ENCODE measurements around the gene SLC25A10. TPM values are rescaled to one million over a fixed set of nuclear protein-coding genes. Genes with fewer than 3 reads are reported as not detected.

Gene SLC25A10
- total RNA-seq, 2 experiments from 2014 or later, result 41.0 to 43.4 TPM

DNA sequence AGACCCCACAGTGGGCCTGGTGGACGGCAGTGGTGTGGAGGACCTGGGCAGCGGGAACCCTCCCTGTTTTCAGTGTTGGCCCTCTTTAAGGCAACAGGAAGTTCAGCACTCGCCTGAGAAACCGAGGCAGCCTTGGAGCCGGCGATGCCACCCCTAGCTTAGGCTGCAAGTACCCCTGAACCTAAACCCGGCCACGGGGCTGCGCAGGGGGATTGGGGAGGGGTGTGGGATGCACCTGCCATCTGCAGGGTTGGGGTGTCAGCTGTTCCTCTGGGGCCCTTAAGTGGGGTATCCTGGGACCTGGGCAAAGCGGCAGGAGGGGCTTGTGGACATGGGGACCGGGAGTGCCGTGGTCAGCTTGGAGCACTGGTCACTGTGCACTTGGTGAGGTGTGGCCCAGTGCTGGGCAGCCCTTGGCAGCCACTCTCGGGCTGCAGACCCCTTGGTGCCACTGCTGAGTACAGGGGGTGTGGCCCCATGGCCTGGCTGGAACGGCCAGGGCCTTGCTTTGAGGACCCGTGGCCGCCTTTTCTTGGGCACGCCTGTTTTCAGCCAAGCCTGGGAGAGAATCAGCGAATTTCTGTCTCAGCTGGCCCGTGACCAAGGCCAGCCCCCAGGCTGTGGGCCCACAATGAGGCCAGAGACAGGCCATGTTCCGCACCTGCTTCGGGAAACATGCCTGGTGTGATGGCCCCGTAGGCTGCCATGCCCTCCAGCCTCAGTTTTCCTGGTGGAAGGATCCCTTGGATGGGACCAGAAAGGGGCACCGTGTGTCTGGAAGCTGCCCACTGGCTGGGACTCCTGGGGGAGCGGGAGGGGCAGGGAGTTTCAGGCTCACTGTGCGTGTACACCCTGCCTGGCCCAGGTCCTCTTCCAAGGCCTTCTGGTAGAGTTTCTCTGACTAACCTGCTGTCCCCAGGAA, 4.1 kb upstream of the SLC25A10 start:
- no peaks in the 10 kb centered on the region for H3K9me3 Mint-ChIP-seq
- no peak overlapping the region for H3K4me3 Mint-ChIP-seq
- H3K4me1 Mint-ChIP-seq, result peaks cover 36% of the 10 kb centered on the region
- DNase-seq, result no peak
- H3K27me3 Mint-ChIP-seq, result no peaks in the 10 kb centered on the region
- peaks cover 36% of the 10 kb centered on the region for H3K36me3 Mint-ChIP-seq
- H3K27ac Mint-ChIP-seq, result no peak overlapping the region

DNA sequence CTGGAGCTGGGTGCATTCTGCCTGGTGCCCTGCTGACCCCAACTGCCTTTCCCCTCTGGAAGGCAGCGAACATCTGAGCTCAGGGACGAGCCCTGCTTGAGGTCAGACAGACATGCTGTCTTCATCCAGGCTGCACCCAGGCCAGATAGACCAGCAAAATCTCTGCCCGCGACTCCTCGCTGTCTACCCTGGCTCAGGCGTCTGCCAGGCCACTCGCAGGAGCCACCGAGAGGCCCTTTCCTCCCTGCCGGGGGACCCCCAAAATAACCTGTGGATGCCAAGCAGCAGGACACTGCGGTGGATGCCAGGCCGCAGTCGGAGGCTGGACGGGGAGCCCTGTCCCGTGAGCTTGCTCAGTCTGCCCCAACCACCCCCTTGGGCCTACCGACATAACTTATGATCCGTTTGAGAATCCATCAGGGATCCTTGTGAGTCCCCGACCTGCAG, 3.3 kb upstream of the SLC25A10 start:
- Mint-ChIP-seq H3K4me3 (no peak overlapping the region), H3K36me3 (peaks cover 34% of the 10 kb centered on the region), H3K27ac (no peak overlapping the region), H3K4me1 (peaks cover 40% of the 10 kb centered on the region), H3K27me3 (no peaks in the 10 kb centered on the region), H3K9me3 (no peaks in the 10 kb centered on the region)
- no peak for DNase-seq

DNA sequence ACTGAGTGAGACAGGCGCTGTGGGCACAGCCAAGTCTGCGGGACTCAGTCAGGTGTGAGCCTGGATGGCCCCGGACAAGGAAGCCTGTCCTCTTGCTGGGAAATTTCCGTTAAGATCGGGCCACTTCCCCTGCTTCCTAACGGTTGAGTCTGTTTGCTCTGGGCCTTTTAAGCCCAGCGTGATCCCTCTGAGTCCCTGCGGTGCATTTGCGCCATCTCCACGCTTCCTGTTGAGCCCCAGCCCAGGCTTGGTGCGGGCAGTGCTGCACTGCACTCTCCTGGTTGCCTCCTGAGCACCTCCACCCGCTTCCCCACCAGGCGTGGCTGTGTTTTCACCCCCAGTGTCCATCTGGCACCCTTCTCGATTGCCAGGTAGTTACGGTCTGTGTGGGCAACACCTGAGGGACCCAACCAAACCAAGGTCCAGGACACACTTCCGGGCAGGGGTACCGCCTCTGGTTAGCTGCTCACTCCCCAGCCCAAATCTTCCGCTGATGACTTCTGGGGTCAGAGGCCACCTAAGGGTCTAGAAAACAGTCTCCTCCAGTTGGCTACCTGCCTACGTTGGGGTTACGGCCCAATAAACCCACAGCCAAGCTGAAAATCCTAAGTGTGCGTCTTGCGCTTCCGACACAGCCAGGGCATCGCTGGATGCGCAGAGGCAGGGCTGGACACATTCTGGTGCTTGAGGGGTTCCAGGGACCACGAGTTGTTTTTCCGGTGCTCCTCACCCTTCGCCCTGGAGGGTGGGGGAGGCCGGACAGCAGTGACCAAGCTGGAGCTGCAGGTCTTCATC, 1.4 kb upstream of the SLC25A10 start:
- Mint-ChIP-seq H3K9me3 (no peaks in the 10 kb centered on the region), H3K36me3 (peaks cover 20% of the 10 kb centered on the region), H3K27me3 (no peaks in the 10 kb centered on the region), H3K4me3 (peak overlapping the region; percentile 78), H3K4me1 (peaks cover 28% of the 10 kb centered on the region), H3K27ac (peak overlapping the region; percentile 77)
- peak; percentile 40 for DNase-seq

- H3K36me3 Mint-ChIP-seq, result peaks cover 8% of the 10 kb centered on the region
- no peak for DNase-seq
- H3K4me3 Mint-ChIP-seq, result peak overlapping the region; percentile 90
- H3K27ac Mint-ChIP-seq, result peak overlapping the region; percentile 85
- H3K4me1 Mint-ChIP-seq, result peaks cover 25% of the 10 kb centered on the region
- no peaks in the 10 kb centered on the region for H3K27me3 Mint-ChIP-seq
- H3K9me3 Mint-ChIP-seq, result no peaks in the 10 kb centered on the region
Measured at GRCh38 chr17:81712468-81713003, 452 bp downstream of the SLC25A10 start.

- H3K4me1 Mint-ChIP-seq, result peaks cover 25% of the 10 kb centered on the region
- no peak for DNase-seq
- H3K4me3 Mint-ChIP-seq, result peak overlapping the region; percentile 90
- peak overlapping the region; percentile 85 for H3K27ac Mint-ChIP-seq
- no peaks in the 10 kb centered on the region for H3K27me3 Mint-ChIP-seq
- H3K9me3 Mint-ChIP-seq, result no peaks in the 10 kb centered on the region
- H3K36me3 Mint-ChIP-seq, result peaks cover 8% of the 10 kb centered on the region
Measured at GRCh38 chr17:81713004-81713555, 996 bp downstream of the SLC25A10 start.

DNA sequence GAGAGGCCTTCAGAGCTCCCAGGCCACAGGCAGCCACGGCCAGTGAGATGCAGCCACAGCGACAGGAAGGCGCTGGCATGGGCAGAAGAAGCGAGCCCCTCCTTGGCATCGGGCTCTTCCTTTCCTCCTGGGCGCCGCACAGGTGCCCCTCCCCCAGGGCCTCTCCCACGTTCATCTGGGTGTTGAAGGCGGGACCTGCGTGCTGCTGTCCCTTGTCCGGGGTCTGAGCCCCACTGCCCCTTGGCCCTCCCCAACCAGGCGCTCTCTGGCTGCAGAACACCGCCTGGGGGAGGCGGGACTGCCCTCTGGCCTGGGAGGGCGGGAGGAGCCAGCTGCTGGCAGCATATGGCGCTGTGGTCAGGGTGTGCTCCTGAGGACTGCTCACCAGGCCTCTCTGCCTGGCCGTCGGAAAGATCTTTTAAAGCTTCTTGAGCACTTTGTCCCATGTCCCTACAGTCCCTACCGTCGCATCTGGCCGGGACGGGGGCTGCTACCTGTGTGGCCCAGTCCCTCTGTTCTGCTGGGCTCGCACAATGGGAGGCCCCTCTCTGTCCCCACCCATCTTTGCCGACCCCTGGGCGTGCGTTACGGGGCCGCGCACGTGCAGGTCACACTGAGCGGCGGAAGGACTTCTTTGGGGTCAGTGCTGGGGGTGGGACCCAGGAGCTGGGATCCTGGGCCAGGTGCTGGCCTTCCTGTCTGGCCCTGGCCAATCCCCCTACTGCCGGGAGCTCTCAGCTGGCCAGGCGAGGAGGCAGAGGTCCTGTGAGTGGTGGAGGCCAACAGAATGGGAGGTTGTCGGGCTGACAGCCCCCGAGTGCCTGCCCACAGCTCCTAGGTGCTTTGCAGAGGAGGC, 1.7 kb downstream of the SLC25A10 start:
- no peak overlapping the region for H3K27ac Mint-ChIP-seq
- DNase-seq, result no peak
- H3K36me3 Mint-ChIP-seq, result peaks cover 8% of the 10 kb centered on the region
- H3K9me3 Mint-ChIP-seq, result no peaks in the 10 kb centered on the region
- H3K4me3 Mint-ChIP-seq, result peak overlapping the region; percentile 90
- H3K4me1 Mint-ChIP-seq, result peaks cover 24% of the 10 kb centered on the region
- H3K27me3 Mint-ChIP-seq, result no peaks in the 10 kb centered on the region

DNA sequence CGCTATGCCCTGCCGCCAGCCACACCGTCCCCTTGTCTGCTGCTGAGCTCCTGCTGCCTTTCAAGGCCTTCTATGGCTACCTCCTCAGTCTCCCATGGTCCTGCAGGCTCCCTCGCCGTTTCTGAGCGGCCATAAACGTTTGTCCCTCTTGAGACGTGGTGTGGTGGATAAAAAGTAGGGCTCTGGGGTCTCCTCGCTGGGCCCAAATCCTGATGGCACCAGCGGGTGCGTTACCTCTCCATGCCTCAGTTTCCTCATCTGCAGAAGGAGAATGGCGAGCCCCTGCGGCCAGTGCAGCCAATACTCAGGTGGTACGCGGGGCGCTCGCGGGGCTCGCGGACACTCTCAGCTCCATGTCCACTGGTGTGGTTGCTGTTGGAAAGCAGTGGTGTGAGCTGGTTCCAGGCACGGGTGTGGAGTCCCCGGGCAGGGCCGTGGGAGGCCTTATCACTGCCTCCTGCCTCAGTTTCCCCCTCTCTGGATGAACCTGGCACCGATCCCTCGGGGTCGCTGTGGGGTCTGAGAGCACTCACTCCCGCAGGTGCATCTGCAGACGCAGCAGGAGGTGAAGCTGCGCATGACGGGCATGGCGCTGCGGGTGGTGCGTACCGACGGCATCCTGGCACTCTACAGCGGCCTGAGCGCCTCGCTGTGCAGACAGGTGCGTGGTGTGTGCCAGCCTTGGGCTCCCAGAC, 2.5 kb downstream of the SLC25A10 start:
- Mint-ChIP-seq H3K4me1 (peaks cover 21% of the 10 kb centered on the region), H3K36me3 (peaks cover 9% of the 10 kb centered on the region), H3K9me3 (no peaks in the 10 kb centered on the region), H3K27ac (no peak overlapping the region), H3K27me3 (no peaks in the 10 kb centered on the region), H3K4me3 (no peak overlapping the region)
- DNase-seq, result no peak

- H3K4me3 Mint-ChIP-seq, result no peak overlapping the region
- no peak for DNase-seq
- no peaks in the 10 kb centered on the region for H3K27me3 Mint-ChIP-seq
- H3K36me3 Mint-ChIP-seq, result peaks cover 5% of the 10 kb centered on the region
- no peak overlapping the region for H3K27ac Mint-ChIP-seq
- H3K9me3 Mint-ChIP-seq, result no peaks in the 10 kb centered on the region
- H3K4me1 Mint-ChIP-seq, result peaks cover 15% of the 10 kb centered on the region
Measured at GRCh38 chr17:81715107-81715871, 3.2 kb downstream of the SLC25A10 start.

DNA sequence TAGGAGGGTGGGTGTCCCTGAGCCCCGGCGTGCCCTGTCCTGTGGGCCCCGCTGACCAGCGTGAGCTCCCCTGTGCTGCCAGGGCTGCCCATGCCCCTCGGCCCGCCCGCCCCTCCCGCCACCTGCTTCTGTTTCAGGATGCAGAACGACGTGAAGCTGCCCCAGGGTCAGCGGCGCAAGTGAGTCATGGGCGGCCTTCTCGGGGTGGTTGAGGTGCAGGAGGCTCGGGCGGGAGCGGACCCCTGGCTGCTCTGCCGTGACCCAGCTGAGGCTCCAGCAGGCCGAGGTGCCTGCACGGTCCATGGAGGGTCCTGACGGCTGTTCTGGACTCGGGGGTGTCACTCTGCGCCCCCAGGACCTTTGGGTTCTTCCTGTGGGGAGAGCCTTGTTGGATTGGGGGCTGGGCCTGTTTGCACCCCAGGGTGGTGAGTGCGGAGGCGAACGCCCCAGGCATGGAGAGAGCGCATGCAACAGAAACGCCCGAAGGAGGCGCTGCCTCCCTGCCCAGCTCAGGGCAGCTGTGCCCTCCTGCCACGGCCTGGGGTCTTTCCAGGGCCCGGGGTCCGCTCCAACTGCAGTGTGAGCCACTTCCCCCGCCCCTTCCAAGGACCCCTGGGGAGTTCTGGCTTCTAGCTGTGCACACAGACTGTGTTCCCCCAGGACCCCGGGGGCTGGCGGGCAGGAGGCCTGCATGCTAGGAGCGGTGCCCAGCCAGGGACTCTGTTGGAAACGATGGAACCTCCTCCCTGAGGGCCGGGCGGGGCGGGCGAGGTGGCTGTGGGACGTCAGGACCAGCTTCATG, 4.0 kb downstream of the SLC25A10 start:
- DNase-seq, result no peak
- no peak overlapping the region for H3K27ac Mint-ChIP-seq
- H3K27me3 Mint-ChIP-seq, result no peaks in the 10 kb centered on the region

GRCh38 chr17:81716674-81716996, 4.6 kb downstream of the SLC25A10 start:
- Mint-ChIP-seq H3K36me3 (peaks cover 5% of the 10 kb centered on the region), H3K27ac (no peak overlapping the region), H3K4me3 (no peak overlapping the region), H3K9me3 (no peaks in the 10 kb centered on the region), H3K27me3 (no peaks in the 10 kb centered on the region), H3K4me1 (peaks cover 7% of the 10 kb centered on the region)
- no peak for DNase-seq

More for the DNA sequence above, 4.0 kb downstream of the SLC25A10 start:
- Mint-ChIP-seq H3K36me3 (peaks cover 5% of the 10 kb centered on the region), H3K4me1 (peaks cover 8% of the 10 kb centered on the region), H3K4me3 (no peak overlapping the region), H3K9me3 (no peaks in the 10 kb centered on the region)

DNA sequence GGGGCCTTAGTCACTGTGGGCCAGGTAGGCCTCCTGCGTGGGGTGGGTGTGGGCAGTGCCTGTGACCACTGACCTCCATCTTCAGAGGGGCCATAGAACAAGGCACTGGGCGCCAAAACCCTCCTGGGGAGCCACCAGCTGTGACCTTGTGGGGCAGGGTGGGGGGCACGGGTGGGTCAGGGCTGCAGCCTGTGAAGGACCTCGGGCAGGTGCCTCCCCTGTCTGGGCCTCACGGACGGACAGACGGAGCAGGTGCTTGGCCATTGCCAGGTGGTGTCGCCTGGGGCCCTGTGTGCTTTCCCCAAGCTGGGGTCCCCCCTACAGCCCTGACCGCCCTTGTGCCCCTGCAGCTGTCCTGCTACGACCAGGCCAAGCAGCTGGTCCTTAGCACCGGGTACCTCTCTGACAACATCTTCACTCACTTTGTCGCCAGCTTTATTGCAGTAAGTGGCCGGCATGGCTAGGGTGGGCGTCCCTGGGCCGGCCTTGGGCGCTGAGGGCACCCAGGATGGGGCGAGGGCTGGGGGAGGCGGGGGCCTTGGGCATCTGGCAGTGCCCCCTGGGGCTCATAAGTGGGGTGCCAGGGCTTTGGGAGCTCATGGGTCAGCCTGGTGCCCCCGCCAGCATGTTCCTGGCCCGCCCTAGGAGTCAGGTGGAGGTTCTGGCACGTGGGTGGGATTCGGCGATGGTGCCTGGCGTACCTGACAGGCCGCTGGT, 5.1 kb downstream of the SLC25A10 start:
- no peak overlapping the region for H3K27ac Mint-ChIP-seq
- peaks cover 7% of the 10 kb centered on the region for H3K4me1 Mint-ChIP-seq

GRCh38 chr17:81717766-81718089, 5.6 kb downstream of the SLC25A10 start:
- Mint-ChIP-seq H3K27me3 (no peaks in the 10 kb centered on the region), H3K27ac (no peak overlapping the region), H3K4me3 (no peak overlapping the region), H3K9me3 (no peaks in the 10 kb centered on the region), H3K4me1 (peaks cover 6% of the 10 kb centered on the region), H3K36me3 (peaks cover 3% of the 10 kb centered on the region)
- no peak for DNase-seq

More for the DNA sequence above, 5.1 kb downstream of the SLC25A10 start:
- Mint-ChIP-seq H3K36me3 (peaks cover 5% of the 10 kb centered on the region), H3K27me3 (no peaks in the 10 kb centered on the region), H3K4me3 (no peak overlapping the region), H3K9me3 (no peaks in the 10 kb centered on the region)
- DNase-seq, result no peak

Data from activated naive CD8-positive, alpha-beta T cell treated with anti-CD3 and anti-CD28 coated beads for 36 hours (primary cell).